ENCODE data around the gene TET3. TPM values are rescaled to one million over a fixed set of nuclear protein-coding genes. Genes with fewer than 3 reads are reported as not detected.

TET3 gene
- total and polyA plus RNA-seq, 9 of the 15 experiments (the other 6 are each of a cell fraction or from before 2014, with no cell fraction given) = 0.35 to 16.3 (median 5.5) TPM

DNA sequence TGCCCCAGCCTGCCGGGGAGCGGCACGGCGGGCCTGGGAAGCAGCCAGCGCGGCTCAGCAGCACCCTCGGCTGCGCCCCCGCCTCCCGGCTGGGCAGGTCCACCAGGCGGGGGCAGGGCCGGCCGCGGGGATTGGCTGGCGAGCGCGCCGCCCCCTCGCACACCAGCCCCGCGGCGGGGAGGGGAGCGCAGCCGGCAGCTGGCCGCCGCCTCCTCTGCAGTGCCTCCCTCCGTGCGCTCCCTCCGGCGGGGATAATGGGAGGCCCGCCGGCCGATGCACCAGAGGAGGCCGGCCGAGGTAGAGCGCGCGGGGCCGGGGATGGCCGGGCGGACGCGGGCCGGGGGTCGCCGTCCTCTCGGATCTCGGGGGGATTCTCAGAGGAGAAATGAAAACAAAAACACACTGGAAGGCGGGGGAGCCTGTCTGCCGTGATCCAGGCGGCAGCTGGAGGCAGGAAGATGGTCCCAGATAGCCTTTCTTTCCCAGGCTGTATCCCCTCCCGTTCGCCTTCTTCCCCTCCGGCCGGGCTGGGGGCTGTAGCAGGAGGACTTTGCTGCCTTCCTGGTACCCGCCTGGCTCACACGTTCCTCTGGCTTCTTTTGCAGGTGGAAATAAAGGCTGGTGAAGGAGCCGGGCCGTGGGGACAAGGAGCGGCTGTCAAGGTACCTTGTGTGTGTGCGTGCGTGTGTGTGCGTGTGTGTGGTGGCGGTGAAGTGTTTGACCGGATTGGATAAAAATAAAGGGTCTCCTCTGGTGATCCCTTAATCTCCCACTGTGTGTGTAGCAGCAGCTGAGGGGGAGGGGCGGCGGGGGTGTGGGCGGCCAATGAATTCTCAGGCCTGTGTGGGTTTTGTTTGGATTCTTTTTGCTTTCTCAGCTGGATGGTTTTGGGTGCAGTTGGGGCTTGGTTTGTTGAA lies 18.1 kb downstream of the TET3 start (continued):
- TF ChIP-seq, protein P1, sequence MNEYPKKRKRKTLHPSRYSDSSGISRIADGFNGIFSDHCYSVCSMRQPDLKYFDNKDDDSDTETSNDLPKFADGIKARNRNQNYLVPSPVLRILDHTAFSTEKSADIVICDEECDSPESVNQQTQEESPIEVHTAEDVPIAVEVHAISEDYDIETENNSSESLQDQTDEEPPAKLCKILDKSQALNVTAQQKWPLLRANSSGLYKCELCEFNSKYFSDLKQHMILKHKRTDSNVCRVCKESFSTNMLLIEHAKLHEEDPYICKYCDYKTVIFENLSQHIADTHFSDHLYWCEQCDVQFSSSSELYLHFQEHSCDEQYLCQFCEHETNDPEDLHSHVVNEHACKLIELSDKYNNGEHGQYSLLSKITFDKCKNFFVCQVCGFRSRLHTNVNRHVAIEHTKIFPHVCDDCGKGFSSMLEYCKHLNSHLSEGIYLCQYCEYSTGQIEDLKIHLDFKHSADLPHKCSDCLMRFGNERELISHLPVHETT (CRISPR knock-in tag; conservative IDR thresholded peaks at IDR 0.05 in 1 of 2, IDR thresholded peaks at IDR 0.05 in 1 of 2) = no peak
- TF ChIP-seq, protein P2, sequence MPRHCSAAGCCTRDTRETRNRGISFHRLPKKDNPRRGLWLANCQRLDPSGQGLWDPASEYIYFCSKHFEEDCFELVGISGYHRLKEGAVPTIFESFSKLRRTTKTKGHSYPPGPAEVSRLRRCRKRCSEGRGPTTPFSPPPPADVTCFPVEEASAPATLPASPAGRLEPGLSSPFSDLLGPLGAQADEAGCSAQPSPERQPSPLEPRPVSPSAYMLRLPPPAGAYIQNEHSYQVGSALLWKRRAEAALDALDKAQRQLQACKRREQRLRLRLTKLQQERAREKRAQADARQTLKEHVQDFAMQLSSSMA (CRISPR knock-in tag; IDR thresholded peaks at IDR 0.05) = no peak
- no peak for TF ChIP-seq CEBPB (tag; IDR thresholded peaks at IDR 0.05)
- TF ChIP-seq, protein P3, sequence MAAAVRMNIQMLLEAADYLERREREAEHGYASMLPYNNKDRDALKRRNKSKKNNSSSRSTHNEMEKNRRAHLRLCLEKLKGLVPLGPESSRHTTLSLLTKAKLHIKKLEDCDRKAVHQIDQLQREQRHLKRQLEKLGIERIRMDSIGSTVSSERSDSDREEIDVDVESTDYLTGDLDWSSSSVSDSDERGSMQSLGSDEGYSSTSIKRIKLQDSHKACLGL (CRISPR knock-in tag; IDR thresholded peaks at IDR 0.05; ENCODE audit: borderline replicate concordance, poor library complexity, severe bottlenecking) = no peak
- TF ChIP-seq TEAD2 (tag; IDR thresholded peaks at IDR 0.05) = no peak
- TF ChIP-seq ZNF146 (CRISPR knock-in tag; IDR thresholded peaks at IDR 0.05; ENCODE audit: unreplicated experiment) = no peak
- TF ChIP-seq, protein P4, sequence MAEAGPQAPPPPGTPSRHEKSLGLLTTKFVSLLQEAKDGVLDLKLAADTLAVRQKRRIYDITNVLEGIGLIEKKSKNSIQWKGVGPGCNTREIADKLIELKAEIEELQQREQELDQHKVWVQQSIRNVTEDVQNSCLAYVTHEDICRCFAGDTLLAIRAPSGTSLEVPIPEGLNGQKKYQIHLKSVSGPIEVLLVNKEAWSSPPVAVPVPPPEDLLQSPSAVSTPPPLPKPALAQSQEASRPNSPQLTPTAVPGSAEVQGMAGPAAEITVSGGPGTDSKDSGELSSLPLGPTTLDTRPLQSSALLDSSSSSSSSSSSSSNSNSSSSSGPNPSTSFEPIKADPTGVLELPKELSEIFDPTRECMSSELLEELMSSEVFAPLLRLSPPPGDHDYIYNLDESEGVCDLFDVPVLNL (CRISPR knock-in tag; IDR thresholded peaks at IDR 0.05; ENCODE audit: low read depth) = no peak
- TF ChIP-seq, protein P5, sequence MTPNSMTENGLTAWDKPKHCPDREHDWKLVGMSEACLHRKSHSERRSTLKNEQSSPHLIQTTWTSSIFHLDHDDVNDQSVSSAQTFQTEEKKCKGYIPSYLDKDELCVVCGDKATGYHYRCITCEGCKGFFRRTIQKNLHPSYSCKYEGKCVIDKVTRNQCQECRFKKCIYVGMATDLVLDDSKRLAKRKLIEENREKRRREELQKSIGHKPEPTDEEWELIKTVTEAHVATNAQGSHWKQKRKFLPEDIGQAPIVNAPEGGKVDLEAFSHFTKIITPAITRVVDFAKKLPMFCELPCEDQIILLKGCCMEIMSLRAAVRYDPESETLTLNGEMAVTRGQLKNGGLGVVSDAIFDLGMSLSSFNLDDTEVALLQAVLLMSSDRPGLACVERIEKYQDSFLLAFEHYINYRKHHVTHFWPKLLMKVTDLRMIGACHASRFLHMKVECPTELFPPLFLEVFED (CRISPR knock-in tag; conservative IDR thresholded peaks at IDR 0.05) = no peak
- TF ChIP-seq CCNT2 (IDR thresholded peaks at IDR 0.05; ENCODE audit: borderline replicate concordance, extremely low read depth, insufficient read length, low read depth, low read length) = peak; percentile 81
- TF ChIP-seq, protein P6, sequence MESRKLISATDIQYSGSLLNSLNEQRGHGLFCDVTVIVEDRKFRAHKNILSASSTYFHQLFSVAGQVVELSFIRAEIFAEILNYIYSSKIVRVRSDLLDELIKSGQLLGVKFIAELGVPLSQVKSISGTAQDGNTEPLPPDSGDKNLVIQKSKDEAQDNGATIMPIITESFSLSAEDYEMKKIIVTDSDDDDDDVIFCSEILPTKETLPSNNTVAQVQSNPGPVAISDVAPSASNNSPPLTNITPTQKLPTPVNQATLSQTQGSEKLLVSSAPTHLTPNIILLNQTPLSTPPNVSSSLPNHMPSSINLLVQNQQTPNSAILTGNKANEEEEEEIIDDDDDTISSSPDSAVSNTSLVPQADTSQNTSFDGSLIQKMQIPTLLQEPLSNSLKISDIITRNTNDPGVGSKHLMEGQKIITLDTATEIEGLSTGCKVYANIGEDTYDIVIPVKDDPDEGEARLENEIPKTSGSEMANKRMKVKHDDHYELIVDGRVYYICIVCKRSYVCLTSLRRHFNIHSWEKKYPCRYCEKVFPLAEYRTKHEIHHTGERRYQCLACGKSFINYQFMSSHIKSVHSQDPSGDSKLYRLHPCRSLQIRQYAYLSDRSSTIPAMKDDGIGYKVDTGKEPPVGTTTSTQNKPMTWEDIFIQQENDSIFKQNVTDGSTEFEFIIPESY (CRISPR knock-in tag; IDR thresholded peaks at IDR 0.05) = no peak
- TF ChIP-seq TEAD1 (CRISPR knock-in tag; IDR thresholded peaks at IDR 0.05) = no peak

Data from K562 (cell line).